K562 (cell line): ENCODE results near the gene FRRS1L. TPM values are rescaled to one million over a fixed set of nuclear protein-coding genes. Genes with fewer than 3 reads are reported as not detected.

Source experiments
- ARID2 ChIP-seq: fragments of 450-650 bp; IDR thresholded peaks from 2 replicates; pipeline ENCODE4 v1.6.1; 2017; ENCODE audit warnings: antibody characterized with exemption, mild to moderate bottlenecking
- KLF10 ChIP-seq: fragments of 250-450 bp; sonication (Bioruptor Pico); IDR thresholded peaks from 2 replicates; pipeline ENCODE4 v1.6.1; 2021; ENCODE audit warnings: matching md5 sums
- ZNF12 ChIP-seq: sonication (generic); formaldehyde crosslinking; IDR thresholded peaks from 2 replicates; pipeline ENCODE4 v1.4.0; 2020; ENCODE audit warnings: mild to moderate bottlenecking, missing genetic modification reagents
- ZNF511 ChIP-seq: sonication (generic); formaldehyde crosslinking; IDR thresholded peaks from 2 replicates; pipeline ENCODE4 v1.8.0; 2022; ENCODE audit warnings: mild to moderate bottlenecking, missing genetic modification reagents
- polyA plus RNA-seq, 8 experiments: library from polyadenylated mRNA; depleted of rRNA in 4 of 8; stranded (reverse) in 5 of 8; unstranded in 3 of 8; fragments of >200 nt; fragmentation: Nextera tagmentation in 2 of 8; fragmentation: Illumina TruSeq in 1 of 8; extraction: Ambion mirVana in 2 of 8; extraction: Trizol in 1 of 8; gene quantifications; 2 replicates each; pipeline versions ENCODE4 v1.2.1 to v1.2.3, GENCODE V29; 2011 to 2014; ENCODE audit warnings: inconsistent platforms in 1 of 8, missing spikeins in 1 of 8
- total RNA-seq, 7 experiments: library from RNA; depleted of rRNA in 6 of 7; stranded (reverse); fragments of >200 nt in 6 of 7; fragmentation: Illumina TruSeq in 2 of 7; extraction: Trizol in 2 of 7; gene quantifications; 2 replicates each; pipeline versions ENCODE4 v1.2.1 to v1.2.3, GENCODE V29; 2011 to 2021; ENCODE audit warnings: low replicate concordance in 1 of 7
- TF ChIP-seq, protein P1 (sequence below): fragments of 200-600 bp; sonication (generic); IDR thresholded peaks from one replicate; pipeline ENCODE4 v1.6.1; 2012; ENCODE audit warnings: mild to moderate bottlenecking, low read depth, low read length, inconsistent platforms
- TF ChIP-seq, protein P2 (sequence below): fragments of 200-400 bp; formaldehyde crosslinking; IDR thresholded peaks from 2 replicates; pipeline ENCODE4 v1.6.1; 2017; ENCODE audit warnings: mild to moderate bottlenecking, low read depth, low read length, moderate library complexity
- TF ChIP-seq, protein P3 (sequence below): IDR thresholded peaks from 2 replicates; pipeline ENCODE4 v1.6.1; 2011; ENCODE audit warnings: borderline replicate concordance, low read depth, mild to moderate bottlenecking, moderate library complexity, low read length; ENCODE audit not compliant: insufficient read depth, poor library complexity, severe bottlenecking
- TF ChIP-seq, protein P4 (sequence below), 2 experiments: IDR thresholded peaks; 2 replicates each; pipeline ENCODE4 v1.6.1; 2011; ENCODE audit warnings: borderline replicate concordance in 1 of 2, control low read depth in 1 of 2, low read depth in 1 of 2, low read length in 1 of 2, mild to moderate bottlenecking in 1 of 2, mixed read lengths in 1 of 2, moderate library complexity in 1 of 2; ENCODE audit not compliant: insufficient read depth in 1 of 2, insufficient read length in 1 of 2, poor library complexity in 1 of 2, severe bottlenecking in 1 of 2; ENCODE audit errors: extremely low read depth in 1 of 2

The FRRS1L gene
- total and polyA plus RNA-seq, 9 of the 15 experiments (the other 6 are each of a cell fraction or from before 2014, with no cell fraction given), result under 0.01 to 0.04 (median 0.03) TPM; not detected in 5

DNA sequence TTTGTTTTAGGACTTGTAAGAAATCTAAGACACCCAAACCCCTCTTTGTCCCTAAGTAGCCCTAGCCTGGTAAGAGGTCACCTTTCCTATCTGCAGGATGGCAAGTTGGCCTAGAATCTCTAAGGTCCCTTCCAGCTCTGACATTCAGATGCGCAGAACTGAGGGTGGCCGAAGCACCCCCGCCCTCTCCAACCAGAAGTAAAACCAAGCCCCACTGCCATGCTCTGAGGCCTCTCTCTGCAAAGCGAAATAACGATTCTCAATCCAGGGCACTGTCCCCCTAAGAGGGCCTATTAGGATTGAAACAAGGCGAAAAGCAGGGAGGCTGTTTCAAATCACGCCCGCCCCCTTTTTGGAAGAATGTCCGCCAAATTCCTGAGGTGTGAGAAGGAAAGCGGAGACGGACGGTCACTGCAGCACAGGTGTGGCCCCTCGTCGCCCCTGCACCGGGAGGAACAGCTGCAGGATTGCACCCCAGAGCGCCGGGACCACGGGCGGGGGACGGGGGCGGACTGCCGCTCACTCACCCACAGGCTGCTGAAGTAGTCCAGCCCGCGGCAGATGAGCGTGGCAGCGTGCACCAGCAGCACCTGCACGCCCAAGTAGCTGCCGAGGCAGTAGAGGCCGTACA, 48.1 kb downstream of the FRRS1L start (continued):
- TF ChIP-seq, protein P1, sequence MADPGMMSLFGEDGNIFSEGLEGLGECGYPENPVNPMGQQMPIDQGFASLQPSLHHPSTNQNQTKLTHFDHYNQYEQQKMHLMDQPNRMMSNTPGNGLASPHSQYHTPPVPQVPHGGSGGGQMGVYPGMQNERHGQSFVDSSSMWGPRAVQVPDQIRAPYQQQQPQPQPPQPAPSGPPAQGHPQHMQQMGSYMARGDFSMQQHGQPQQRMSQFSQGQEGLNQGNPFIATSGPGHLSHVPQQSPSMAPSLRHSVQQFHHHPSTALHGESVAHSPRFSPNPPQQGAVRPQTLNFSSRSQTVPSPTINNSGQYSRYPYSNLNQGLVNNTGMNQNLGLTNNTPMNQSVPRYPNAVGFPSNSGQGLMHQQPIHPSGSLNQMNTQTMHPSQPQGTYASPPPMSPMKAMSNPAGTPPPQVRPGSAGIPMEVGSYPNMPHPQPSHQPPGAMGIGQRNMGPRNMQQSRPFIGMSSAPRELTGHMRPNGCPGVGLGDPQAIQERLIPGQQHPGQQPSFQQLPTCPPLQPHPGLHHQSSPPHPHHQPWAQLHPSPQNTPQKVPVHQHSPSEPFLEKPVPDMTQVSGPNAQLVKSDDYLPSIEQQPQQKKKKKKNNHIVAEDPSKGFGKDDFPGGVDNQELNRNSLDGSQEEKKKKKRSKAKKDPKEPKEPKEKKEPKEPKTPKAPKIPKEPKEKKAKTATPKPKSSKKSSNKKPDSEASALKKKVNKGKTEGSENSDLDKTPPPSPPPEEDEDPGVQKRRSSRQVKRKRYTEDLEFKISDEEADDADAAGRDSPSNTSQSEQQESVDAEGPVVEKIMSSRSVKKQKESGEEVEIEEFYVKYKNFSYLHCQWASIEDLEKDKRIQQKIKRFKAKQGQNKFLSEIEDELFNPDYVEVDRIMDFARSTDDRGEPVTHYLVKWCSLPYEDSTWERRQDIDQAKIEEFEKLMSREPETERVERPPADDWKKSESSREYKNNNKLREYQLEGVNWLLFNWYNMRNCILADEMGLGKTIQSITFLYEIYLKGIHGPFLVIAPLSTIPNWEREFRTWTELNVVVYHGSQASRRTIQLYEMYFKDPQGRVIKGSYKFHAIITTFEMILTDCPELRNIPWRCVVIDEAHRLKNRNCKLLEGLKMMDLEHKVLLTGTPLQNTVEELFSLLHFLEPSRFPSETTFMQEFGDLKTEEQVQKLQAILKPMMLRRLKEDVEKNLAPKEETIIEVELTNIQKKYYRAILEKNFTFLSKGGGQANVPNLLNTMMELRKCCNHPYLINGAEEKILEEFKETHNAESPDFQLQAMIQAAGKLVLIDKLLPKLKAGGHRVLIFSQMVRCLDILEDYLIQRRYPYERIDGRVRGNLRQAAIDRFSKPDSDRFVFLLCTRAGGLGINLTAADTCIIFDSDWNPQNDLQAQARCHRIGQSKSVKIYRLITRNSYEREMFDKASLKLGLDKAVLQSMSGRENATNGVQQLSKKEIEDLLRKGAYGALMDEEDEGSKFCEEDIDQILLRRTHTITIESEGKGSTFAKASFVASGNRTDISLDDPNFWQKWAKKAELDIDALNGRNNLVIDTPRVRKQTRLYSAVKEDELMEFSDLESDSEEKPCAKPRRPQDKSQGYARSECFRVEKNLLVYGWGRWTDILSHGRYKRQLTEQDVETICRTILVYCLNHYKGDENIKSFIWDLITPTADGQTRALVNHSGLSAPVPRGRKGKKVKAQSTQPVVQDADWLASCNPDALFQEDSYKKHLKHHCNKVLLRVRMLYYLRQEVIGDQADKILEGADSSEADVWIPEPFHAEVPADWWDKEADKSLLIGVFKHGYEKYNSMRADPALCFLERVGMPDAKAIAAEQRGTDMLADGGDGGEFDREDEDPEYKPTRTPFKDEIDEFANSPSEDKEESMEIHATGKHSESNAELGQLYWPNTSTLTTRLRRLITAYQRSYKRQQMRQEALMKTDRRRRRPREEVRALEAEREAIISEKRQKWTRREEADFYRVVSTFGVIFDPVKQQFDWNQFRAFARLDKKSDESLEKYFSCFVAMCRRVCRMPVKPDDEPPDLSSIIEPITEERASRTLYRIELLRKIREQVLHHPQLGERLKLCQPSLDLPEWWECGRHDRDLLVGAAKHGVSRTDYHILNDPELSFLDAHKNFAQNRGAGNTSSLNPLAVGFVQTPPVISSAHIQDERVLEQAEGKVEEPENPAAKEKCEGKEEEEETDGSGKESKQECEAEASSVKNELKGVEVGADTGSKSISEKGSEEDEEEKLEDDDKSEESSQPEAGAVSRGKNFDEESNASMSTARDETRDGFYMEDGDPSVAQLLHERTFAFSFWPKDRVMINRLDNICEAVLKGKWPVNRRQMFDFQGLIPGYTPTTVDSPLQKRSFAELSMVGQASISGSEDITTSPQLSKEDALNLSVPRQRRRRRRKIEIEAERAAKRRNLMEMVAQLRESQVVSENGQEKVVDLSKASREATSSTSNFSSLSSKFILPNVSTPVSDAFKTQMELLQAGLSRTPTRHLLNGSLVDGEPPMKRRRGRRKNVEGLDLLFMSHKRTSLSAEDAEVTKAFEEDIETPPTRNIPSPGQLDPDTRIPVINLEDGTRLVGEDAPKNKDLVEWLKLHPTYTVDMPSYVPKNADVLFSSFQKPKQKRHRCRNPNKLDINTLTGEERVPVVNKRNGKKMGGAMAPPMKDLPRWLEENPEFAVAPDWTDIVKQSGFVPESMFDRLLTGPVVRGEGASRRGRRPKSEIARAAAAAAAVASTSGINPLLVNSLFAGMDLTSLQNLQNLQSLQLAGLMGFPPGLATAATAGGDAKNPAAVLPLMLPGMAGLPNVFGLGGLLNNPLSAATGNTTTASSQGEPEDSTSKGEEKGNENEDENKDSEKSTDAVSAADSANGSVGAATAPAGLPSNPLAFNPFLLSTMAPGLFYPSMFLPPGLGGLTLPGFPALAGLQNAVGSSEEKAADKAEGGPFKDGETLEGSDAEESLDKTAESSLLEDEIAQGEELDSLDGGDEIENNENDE, result no peak
- TF ChIP-seq, protein P2, sequence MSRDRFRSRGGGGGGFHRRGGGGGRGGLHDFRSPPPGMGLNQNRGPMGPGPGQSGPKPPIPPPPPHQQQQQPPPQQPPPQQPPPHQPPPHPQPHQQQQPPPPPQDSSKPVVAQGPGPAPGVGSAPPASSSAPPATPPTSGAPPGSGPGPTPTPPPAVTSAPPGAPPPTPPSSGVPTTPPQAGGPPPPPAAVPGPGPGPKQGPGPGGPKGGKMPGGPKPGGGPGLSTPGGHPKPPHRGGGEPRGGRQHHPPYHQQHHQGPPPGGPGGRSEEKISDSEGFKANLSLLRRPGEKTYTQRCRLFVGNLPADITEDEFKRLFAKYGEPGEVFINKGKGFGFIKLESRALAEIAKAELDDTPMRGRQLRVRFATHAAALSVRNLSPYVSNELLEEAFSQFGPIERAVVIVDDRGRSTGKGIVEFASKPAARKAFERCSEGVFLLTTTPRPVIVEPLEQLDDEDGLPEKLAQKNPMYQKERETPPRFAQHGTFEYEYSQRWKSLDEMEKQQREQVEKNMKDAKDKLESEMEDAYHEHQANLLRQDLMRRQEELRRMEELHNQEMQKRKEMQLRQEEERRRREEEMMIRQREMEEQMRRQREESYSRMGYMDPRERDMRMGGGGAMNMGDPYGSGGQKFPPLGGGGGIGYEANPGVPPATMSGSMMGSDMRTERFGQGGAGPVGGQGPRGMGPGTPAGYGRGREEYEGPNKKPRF, result no peak
- TF ChIP-seq KLF10 (CRISPR knock-in tag) (no peak), ARID2 (no peak), ZNF511 (CRISPR knock-in tag) (no peak; the same call in 1 of the 2 replicates), ZNF12 (no peak)
- TF ChIP-seq, protein P3, sequence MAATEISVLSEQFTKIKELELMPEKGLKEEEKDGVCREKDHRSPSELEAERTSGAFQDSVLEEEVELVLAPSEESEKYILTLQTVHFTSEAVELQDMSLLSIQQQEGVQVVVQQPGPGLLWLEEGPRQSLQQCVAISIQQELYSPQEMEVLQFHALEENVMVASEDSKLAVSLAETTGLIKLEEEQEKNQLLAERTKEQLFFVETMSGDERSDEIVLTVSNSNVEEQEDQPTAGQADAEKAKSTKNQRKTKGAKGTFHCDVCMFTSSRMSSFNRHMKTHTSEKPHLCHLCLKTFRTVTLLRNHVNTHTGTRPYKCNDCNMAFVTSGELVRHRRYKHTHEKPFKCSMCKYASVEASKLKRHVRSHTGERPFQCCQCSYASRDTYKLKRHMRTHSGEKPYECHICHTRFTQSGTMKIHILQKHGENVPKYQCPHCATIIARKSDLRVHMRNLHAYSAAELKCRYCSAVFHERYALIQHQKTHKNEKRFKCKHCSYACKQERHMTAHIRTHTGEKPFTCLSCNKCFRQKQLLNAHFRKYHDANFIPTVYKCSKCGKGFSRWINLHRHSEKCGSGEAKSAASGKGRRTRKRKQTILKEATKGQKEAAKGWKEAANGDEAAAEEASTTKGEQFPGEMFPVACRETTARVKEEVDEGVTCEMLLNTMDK, result no peak
- TF ChIP-seq, protein P4, sequence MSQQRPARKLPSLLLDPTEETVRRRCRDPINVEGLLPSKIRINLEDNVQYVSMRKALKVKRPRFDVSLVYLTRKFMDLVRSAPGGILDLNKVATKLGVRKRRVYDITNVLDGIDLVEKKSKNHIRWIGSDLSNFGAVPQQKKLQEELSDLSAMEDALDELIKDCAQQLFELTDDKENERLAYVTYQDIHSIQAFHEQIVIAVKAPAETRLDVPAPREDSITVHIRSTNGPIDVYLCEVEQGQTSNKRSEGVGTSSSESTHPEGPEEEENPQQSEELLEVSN (IDR thresholded peaks at IDR 0.05; ENCODE audit: borderline replicate concordance in 1 of 2, extremely low read depth in 1 of 2, insufficient read depth in 1 of 2, insufficient read length in 1 of 2, low read depth in 1 of 2, low read length in 1 of 2, poor library complexity in 1 of 2, severe bottlenecking in 1 of 2), result no peak
